Esophagus squamous epithelium (tissue), 4 donors: ENCODE results near the gene HOXD4.

Source experiments
- CTCF ChIP-seq, 6 experiments: fragments of 450-650 bp in 4 of 6; fragments of 200-600 bp in 2 of 6; sonication (generic) in 2 of 6; IDR thresholded peaks; one replicate each; pipeline ENCODE4 v1.5.1; 2016 to 2019; ENCODE audit warnings: antibody characterized with exemption in 6 of 6, mild to moderate bottlenecking in 4 of 6, moderate library complexity in 4 of 6
- POLR2A ChIP-seq, 4 donors: fragments of 450-650 bp; IDR thresholded peaks; one replicate each; pipeline ENCODE4 v1.6.1; 2017; ENCODE audit warnings: antibody characterized with exemption in 4 of 4, mild to moderate bottlenecking in 4 of 4, moderate library complexity in 3 of 4

- TF ChIP-seq CTCF (IDR thresholded peaks at IDR 0.05) (peak in 4 of 6 experiments; percentile 19 to 48 (median 23)), POLR2A (IDR thresholded peaks at IDR 0.05) (no peak)
Measured at GRCh38 chr2:176118601-176119339, 32.6 kb upstream of the HOXD4 start.
